Inferior parietal cortex (tissue), 1 donor: ENCODE results near the gene SPNS3.

ENCODE experiments used
- DNase-seq: peaks from one replicate; pipeline ENCODE4 v3.0.0-alpha.2; 2016; ENCODE audit errors: extremely low spot score

SPNS3 gene

DNA sequence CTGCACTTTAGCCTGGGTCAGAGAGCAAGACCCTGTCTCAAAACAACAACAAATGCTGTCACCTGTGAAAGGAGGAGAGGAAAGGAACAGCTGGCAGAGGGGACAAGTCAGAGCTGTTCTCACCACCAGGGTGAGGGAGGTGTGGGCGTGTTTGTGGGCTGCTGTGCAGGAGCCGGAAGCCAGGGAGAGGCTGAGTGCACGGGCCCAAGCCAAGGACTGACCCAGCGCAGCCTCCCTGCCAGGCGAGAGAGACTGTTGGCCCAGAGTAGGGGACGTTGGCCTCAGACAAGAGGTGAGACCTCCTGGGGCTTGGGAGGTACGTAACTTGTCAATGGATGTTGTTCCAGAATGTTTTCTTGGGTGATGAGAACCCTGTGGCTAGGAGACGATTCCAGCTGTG is 75.7 kb downstream of the SPNS3 start:
- DNase-seq, result no peak

DNA sequence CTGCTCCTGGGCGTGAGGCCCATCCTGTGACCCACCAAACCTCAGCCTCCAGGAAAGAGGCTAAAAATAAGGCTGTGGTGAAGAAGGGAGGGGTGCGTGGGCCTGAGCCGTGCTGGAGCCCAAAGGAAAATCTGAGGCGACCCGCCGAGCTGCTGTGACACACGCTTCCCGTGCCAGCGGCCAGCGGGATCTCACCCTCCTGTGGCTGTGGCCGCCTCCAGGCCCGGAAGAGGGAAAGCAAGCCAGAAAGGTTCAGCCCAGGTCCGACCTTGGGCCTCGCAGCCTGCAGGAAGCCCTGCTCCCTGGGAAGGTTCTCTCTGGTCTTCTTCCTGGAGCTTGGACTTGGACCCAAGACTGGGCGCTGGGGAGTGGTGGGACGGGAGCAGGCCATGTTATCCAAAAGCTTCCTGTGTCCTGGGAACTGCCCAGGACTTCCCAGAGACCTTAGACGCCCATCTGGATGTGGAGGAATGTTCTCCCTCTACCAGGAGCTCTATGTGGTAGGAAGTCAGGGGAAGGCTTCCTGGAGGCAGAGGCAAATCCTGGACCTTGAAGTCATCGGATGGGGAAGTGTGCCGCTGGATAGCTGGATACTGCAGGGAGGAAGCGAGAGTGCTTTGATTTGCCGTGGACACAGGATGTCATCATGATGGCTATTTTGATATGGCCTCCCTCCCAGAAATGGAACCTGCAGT is 76.3 kb downstream of the SPNS3 start:
- no peak for DNase-seq

DNA sequence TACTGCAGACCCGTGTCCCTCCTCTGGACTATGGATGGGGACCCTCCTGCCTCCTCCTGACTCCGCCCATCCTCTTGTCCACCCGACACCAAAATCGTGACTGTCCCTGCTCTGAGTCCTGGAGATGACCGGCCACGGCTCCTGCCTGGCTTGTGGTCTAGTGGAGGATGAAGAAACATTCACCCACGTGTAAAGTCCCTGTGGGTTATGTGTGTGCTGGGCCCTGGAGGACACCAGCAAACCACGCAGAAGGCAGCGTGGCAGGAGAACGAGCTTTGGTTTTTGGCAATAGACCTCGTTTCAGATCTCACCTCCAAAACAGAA is 76.8 kb downstream of the SPNS3 start:
- DNase-seq, result no peak

DNA sequence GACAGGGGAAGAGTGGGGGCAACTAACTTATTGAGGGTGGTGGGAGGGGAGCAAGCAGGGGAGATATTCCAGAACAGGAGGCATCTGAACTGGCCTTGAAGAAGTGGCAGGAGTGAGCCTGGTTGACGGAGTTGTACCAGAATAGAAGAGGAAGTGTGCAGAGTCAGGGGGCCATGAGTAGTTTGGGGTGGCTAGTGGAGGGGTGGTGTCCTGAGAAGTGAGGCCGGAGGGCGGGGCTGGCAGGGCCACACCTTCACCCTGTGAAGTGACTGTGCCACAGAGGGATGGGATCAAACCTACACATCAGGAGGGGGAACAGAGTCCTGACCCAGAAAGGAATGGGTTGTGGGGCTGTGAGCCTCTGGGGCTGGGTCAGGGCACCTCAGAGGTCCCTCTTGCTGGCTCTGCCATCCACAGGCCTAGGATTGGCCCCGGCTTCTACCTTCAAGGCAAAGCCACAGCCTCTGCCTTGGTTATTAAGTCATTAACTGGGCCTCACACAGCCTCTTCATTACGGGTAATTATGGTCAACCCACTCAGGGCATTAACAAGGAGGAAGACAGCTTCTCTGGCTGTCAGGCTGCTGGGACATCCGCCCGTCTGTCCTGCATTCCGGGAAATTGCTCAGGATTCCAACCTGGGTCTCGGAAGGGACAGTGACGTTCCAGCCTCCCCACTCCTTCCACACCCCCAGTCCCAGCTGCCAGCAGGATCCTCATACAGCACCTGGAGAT is 77.6 kb downstream of the SPNS3 start:
- no peak for DNase-seq

DNA sequence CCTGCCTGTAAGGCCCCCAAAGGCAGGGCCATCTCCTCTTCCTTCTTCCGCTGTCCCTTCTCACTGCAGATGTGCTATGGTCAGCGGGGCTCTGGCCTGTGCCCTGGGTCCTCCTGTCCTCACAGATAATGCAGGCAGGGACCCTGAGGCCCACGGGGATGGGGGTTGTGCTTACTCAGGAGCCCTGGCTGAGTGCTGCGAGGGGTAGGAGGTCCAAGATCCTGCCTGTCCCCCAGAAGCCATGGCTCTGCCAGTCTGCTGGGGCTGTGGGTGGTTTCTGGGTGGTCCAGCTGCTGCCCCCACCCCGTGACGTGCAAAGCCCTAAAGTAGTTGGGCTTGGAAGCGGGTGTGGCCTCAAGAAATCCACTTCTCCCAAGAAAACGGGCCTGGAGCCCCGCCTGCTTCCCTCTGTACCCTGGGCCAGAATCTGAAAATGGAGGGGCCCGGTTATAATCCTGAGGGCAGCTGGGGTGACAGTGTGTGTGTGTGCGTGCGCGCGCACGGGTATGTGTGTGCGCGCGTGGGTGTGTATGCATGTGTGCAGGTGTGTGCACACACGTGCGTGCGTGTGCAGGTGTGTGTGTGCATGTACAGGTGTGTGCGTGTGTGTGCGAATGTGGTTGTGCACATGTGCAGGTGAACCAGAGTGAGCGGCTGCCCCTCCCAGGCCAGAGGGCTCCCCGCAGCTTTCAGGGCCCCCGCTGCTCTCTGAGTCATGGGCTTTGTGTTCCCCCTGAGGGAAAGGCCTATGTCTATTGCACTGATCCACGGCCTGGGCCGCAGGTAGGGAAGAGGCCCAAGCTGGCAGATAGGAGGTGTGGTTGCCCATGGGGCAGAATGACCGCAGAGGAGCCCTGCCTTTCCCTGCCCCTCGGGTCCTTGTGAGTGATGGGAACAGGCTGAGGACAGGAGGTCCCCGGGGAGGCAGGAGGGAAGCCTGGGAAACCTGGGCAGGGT is 78.7 kb downstream of the SPNS3 start:
- DNase-seq, result no peak

DNA sequence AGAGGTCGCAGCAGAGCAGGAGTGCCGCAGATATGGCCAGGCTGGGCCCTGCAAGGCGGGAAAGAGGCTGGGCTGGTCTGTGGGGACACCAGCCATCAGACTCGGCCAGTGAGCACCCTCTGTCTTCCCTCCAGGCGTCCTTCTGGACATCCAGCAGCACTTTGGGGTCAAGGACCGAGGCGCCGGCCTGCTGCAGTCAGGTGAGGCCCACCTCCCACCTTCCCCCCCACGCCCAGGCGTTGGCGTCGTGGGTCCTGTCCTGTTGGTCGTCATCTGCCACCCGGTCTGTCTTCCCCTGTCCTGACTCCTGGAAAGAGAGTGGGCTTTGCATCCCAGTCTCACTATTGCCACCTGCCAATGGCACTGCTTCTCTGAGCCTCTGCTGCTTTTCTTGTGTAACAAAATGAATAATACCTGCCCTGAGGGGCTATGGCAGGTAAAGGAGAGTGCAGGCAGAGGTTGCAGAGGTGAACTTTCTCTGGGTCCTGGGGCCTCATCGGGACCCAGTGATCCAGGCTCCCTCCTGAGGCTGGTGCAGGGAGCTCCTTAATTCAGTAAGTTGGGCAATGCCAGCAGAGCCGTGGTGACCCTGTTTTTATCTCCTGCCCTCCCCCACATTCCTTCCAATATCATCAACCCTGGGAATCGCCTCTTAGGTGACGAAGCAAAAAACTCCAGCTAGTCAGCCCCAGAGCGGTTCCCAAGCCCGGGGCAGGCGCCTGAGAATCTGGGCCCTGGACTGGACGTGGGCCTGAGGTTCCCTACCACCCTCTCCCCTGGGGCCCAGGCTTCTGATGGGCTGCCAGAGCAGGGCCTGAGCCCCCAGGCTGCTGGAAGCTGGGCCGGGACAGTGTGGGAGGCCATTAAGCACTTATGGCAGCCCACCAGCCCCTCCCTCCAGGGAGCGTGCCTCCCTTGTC is 79.6 kb downstream of the SPNS3 start:
- no peak for DNase-seq

DNA sequence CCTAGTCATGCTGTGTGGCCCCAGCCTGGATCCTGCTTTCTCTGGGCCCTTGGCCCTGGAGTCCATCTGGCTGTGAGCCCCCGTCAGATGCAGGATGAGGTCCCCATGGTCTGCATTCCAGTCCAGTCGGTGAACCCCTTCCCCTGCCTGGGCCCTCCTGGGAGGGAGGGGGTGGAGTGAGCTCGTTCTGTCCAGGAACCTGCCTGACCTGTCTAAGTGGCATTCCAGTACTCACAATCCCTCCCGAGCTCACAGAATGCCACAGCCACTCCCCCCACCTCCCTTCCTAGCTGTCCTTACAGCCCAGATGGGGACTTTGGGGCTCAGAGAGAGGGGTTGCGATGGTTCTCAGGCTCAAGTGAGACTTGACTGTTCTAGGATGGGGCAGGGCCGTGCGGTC is 80.5 kb downstream of the SPNS3 start:
- no peak for DNase-seq

DNA sequence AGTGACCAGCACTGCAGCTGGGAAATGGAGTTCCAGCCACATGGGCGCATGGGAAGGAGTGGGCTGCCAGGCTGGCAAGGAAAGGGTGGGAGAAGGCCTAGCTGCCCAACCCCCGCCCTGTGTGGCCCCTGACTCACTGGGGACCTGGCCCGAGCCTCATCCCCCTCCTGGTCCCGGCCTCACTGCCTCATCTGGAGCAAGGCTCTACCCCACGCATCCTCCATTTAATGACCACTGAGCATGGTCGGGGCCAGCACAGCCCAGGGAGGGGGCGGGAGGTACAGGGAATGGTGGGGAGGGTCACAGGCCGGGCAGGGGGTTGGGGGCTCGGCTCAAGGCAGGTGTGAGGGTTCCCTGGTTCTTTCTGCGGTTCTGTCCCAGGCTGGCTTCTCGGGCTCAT is 81.0 kb downstream of the SPNS3 start:
- DNase-seq, result no peak

DNA sequence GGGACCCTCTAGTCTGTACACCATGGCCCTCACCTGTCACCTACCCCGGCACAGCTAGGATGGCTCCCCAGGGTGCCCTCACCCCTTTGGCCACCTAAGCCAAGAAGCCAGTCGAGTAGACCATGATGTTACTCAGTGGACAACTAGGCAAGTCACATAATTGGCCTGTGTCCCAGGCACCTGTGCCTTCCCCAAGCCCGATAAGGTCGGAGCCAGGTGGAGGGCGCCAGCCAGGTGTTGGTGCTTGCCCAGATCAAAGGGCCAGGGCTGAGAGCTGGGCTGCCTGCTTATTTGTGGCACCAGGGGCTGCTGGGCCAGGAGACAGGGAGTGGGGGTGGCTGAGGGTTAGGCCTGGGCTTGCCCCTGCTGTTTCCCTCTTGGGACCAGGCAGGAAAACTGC is 81.8 kb downstream of the SPNS3 start:
- no peak for DNase-seq

DNA sequence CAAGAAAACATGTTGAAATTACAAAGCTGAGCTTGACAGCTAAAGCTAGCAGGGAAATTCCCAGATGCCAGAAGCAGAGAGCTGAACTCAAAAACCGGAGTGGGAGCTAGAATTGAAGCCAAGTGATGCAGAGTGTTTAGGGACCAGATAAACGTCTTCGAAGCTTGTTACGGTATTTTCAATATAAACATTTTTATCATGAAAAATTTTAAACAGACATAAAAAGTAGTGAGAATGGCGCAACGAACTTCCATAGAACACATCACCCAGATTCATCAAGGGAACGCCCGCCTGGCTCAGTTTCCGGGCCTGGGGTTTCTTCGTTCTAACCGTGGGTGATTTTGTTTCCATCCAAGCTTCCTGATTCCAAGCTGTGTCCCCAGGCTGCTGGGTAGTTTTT is 83.0 kb downstream of the SPNS3 start:
- no peak for DNase-seq

DNA sequence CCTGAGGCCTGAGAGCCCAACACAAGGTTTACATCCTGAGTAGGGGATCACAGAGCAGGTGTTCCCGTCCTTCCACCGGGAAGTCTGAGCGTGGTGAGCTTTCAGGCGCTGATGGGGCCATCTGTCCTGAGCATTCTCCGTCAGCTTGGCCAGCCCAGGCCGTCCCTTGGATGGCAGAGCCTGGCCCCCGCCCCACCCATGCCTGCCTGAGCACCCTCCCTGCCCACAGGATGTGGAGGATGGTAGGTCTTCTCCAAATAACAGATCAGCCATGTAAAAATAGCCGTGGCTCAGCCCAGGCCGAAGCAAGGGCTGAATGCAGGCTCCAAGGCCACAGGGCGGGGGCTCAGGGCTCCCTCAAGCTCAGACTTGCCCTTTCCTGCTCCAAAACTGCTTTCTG is 85.2 kb downstream of the SPNS3 start:
- no peak for DNase-seq

DNA sequence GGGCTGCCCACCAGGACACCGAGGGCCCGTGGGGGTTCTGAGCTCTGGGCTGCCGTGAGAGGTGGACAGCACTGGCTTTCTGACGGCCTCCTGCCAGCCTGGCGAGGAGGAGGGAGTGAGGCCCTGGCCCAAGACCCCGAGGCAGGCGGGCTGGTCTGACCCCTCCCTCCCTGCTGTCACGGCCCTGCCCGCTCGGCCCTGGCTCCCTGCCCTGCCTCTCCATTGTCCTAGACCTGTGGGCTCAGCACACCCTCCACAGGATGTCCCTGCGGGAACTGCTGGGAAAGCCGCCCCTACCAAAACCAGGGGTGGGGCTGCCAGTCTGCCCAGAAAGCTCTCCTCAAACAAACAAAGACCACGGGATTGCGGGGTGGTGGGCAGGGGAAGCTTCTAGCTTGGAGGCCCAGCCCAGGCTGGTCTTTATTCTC is 85.6 kb downstream of the SPNS3 start:
- no peak for DNase-seq

DNA sequence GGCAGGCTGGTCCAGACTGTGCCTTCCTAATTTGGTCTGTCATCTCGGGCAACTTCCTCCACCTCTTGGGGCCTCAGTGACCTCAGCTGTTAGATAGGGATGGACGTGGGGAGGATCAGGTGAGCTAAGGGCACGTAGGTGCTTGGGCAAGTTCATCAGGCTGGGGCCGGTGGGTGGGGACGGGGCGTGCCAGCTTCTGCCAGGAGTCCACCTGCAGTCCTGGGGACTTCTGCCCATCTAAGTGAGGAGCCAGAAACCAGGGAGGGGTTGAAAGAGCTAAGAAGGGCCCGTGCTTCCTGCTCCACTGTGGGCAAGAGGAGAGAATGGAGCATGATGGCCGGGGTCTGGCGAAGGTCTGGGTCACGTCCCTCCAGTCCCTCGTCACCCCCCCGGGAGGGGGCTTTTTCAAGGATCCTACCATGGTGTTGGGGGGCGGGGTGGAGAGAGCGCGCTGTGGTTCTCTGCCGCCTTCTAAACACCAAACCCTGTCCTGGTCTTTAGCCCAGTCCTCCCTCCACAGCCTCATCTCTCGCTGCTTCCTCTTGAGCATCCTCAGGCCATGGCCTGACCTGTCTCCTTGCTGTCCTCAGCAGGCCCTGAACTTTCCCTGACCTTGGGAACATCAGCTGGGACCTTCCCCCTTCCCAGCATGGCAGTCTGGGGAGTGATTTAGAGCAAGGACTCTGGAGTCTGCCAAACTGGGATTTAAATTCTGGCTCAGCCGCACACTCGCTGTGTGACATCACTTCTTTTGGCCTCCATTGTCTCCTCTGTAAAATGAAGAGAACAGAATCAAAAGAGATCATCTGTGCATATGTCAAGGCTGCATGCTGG is 86.5 kb downstream of the SPNS3 start:
- DNase-seq, result no peak

DNA sequence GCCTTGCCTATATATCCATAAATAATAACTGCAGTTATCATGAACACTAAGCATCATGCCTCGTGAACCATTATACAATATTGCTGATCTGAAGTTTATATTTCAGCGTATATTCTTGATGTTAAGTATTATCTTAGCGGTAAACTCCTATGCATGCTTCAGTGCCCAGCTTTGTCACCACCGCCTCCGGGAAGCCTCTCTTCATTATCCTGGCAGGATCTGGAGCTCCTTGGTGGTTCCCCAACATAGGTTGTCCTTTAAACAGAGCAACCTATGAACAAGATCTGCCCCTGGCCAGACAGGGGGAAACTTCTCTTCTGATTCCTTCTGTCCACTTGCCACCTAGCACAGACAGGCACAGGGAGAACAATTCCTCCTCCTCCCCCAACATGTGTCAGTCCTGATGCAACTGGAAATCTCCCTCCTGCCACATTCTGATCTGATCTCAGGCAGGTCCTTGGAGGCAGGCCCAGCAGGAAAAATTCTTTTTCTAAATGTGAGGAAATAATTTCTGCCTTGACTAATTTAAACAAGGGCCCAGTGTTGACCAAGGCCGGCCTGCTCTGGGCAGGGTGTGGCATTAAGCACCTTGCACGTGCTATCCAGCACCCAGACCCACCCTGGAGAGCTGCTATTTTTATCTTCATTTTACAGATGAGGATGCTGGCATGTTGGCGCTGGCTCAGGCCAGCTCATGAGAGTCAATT is 87.3 kb downstream of the SPNS3 start:
- DNase-seq, result no peak

DNA sequence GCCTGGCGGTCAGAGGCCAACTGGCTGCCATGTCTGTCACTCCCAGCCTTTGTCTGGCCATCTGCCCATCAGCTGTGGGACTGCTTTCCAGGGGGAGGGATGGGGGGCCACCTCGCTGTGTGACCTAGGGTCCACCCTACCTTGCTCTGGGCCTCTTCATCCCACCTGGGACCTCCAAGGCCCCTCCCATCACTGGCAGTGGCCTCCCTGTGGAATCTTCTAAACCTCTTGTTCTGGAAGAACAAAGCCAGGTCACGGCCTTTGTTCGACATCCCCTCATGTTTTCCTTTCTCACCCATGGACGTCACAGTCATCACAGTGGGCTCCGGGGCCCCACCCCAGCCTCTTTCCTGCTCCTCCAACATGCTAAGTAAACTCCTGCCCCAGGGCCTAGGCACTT is 88.9 kb downstream of the SPNS3 start:
- DNase-seq, result no peak

DNA sequence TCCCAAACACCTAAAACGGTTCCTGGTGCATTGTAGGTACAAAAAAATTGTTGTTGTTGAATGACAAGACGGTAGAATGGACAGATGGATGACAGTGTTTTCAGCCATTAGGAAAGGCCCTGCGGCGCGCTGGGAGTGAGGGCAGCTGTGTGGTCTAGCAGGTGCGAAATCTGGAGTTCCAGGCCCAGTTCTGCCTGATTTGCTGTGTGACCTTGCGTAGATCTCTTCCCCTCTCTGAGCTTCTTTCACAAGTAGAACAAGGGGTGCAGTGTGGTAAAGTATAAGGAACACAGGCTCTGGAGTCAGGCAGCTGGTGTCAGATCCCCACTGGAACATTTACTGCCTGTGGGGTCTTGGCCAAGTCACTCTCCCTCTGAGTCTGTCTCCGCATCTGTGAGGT is 90.2 kb downstream of the SPNS3 start:
- no peak for DNase-seq

DNA sequence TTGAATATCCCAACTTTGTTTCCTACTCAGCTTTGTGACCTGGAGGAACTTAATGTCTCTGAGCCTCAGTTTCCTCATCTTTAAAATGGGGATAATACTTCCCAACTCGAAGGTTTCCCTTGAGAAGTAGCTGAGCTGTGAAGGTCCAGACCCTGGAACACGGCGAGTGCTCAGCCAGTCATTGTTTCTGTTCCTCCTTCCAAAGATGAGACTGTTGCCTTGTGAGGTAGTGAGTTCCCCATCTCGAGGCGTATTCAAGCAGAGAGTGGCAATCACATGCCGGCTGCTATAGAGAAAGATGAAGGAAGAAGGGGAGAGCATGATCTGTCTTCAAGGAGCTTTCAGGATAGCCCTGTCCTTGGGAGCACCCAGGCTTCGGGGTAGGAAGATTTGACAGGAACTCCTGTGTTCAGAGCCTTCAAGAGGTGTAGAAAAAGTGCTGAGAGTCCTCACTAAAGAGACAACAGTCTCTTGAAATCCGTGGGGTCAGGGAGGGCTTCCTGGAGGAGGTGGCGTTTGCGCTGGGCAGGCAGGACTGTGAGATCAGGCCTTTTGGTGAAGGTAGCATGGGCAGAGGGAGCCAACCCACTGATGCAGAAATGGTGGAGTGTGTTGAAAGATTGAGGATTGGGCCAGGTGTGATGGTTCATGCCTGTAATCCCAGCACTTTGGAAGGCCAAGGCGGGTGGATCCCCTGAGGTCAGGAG is 92.1 kb downstream of the SPNS3 start:
- no peak for DNase-seq

DNA sequence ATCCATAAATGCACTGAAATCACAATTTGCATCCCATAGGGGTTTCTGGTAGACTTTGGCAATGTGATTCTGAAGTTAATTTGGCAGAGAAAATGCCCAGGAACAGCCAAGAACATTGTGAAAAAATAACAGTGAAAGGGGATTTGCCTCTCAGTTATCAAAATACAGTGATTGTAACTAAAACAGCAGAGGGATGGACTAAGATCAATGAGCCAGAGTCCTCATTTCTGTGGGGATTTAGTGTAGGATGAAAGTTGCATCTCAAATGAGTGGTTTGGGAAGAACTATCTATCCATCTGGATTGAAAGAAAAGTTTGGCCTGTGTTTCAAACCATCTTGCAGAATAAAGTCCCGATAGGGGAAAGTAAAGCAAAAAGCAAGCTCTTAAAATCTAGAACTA is 93.4 kb downstream of the SPNS3 start:
- DNase-seq, result no peak

DNA sequence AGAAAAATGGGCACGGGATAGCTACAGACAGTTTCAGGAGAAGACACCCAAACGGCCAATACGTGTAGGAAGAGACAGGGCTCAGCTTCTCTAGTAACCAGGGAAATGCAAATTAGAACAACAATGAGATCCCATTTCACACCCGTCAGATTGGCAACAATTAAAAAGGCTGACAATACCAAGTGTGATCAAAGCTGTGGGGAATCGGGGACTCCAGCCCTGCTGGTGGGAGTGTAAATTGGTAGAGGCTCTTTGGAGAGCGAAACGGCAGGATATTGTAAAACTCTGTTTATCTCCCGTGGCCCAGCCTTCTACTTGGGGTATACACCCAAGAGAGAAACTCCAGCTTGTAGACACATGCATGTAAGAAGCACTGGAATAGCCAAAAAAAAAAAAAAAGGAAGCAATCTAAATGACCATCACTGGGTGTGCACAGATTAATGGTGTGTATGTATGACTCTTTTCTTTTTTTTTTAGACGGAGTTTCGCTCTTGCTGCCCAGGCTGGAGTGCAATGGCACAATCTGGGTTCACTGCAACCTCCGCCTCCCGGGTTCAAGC is 93.9 kb downstream of the SPNS3 start:
- DNase-seq, result no peak
